IPS-15b (cell line): ENCODE results near the gene LYSMD1.
"Not testable (repeated sequence)": the region's sequence is repeated elsewhere in the genome, so short reads cannot be mapped to it uniquely, and the experiment has no call there.

Source experiments
- H3K27me3 ChIP-seq: one replicate; pipeline ENCODE4 v1.6.1; 2013; ENCODE audit warnings: low read length; ENCODE audit not compliant: control insufficient read depth, insufficient read depth
- H3K36me3 ChIP-seq: one replicate; pipeline ENCODE4 v1.6.1; 2013; ENCODE audit warnings: low read length; ENCODE audit not compliant: control insufficient read depth, insufficient read depth
- H3K4me1 ChIP-seq: one replicate; pipeline ENCODE4 v1.6.1; 2013; ENCODE audit warnings: mild to moderate bottlenecking, low read length; ENCODE audit not compliant: control insufficient read depth, insufficient read depth
- H3K4me3 ChIP-seq: one replicate; pipeline ENCODE4 v1.5.1; 2013; ENCODE audit warnings: low read depth, low read length
- H3K9ac ChIP-seq: one replicate; pipeline ENCODE4 v1.6.1; 2013; ENCODE audit warnings: low read depth, mild to moderate bottlenecking, low read length
- H3K9me3 ChIP-seq: one replicate; pipeline ENCODE4 v1.6.1; 2013; ENCODE audit warnings: mild to moderate bottlenecking, low read length; ENCODE audit not compliant: control insufficient read depth, insufficient read depth

LYSMD1 gene, protein sequence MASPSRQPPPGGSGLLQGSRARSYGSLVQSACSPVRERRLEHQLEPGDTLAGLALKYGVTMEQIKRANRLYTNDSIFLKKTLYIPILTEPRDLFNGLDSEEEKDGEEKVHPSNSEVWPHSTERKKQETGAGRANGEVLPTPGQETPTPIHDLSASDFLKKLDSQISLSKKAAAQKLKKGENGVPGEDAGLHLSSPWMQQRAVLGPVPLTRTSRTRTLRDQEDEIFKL

DNA sequence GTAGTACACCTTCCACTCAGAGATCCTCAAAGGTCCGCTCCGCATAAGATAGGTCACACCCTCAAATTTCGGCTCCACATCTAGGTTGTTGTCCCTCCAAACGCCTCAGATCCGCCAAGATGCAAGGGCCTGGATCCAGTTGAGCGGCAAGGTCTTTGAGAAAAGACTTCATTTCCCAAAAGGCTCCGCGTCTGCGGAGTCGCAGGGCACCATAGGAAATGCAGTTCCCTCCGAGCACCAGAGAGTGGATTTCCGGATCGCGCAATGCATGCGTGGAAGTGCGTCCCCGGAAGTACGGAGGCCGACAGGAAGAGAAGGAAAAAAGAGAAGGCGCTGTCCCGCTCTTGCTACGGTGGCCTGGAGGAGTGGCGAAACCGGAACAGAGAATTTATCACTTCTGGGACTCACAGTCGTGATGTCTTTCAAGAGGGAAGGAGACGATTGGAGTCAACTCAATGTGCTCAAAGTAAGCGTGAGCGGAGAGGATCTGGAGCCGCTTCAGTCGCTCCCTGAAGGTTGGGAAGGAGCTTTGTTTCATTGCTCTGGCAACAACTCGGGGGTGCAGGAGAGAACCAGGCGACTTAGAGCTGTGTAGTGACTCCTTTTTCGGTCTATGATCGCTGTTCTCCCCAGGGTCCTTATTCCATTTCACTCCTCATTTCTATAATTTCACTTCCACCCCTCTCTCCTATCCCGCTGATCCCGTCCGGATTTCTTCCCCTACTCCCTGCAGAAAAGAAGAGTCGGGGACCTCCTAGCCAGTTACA lies at the start of gene LYSMD1, which contains the start of gene SCNM1:
Gene LYSMD1 (minus strand): TSS at position 165 of the 767 bp plus-strand sequence. CDS start 644 bp downstream, outside the sequence.
Gene SCNM1 (plus strand): TSS at position 407 of the 767 bp plus-strand sequence. CDS start 9 bp downstream, at position 416.
- Histone ChIP-seq H3K4me3 (peak within 1 kb of the TSS; percentile 77), H3K27me3 (no peaks in the 10 kb centered on the region), H3K9ac (peak within 1 kb of the TSS; percentile 76), H3K36me3 (peaks cover 9% of the 10 kb centered on the region), H3K4me1 (peaks cover 2% of the 10 kb centered on the region), H3K9me3 (no peaks in the 10 kb centered on the region)

GRCh38 chr1:151213560-151213959 lies 47.9 kb upstream of the LYSMD1 start:
- Histone ChIP-seq H3K9me3 (no peaks in the 10 kb centered on the region), H3K9ac (no peak overlapping the region), H3K36me3 (peaks cover 5% of the 10 kb centered on the region), H3K4me1 (no peaks in the 10 kb centered on the region), H3K27me3 (no peaks in the 10 kb centered on the region), H3K4me3 (no peak overlapping the region)

DNA sequence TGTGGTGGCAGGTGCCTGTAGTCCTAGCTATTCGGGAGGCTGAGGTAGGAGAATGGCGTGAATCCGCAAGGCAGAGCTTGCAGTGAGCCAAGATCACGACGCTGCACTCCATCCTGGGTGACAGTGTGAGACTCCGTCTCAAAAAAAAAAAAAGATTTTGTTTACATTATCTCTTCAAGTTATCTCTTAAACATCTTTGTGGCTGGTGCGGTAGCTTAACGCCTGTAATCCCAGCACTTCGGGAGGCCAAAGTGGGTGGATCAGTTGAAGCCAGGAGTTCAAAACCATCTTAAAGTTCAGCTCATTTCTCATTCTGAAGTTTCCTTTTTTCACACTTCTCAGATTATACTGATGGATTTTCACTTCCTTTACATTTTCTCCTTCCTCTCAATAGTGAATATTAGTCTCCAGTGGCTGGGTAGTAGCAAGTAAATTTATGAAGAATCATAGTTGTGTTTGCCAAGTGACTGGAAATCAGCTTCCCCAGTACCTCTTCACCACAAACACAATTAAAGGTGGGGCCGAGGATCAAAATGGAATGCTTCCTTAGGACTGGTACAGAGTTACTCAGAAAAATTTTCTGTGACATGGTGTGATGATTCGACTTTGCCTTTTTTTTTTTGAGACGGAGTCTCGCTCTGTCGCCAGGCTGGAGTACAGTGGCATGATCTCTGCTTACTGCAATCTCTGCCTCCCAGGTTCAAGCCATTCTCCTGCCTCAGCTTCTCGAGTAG lies 46.4 kb upstream of the LYSMD1 start:
- H3K36me3 ChIP-seq = peaks cover 5% of the 10 kb centered on the region
- H3K9ac ChIP-seq = no peak overlapping the region
- H3K27me3 ChIP-seq = no peaks in the 10 kb centered on the region
- no peaks in the 10 kb centered on the region for H3K9me3 ChIP-seq
- H3K4me3 ChIP-seq = no peak overlapping the region
- H3K4me1 ChIP-seq = no peaks in the 10 kb centered on the region

DNA sequence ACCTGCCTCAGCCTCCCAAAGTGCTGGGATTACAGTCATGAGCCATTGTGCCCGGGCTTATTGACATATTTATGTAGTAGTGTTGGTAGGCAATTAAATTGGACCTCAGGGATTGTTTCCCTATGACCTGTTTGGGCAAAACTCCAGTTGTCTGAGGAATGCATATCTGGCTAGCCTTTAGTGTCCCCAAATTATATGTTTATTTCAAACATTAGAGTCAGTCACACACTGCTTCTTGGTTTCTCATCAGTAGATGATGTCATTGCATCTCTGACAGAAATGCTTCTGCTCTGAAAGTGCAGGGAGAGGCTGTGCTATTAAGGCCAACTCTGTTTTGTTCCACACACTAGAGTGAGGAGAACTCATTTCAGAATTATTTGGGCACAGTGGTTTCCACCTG lies 45.1 kb upstream of the LYSMD1 start:
- H3K4me3 ChIP-seq = no peak overlapping the region
- no peaks in the 10 kb centered on the region for H3K9me3 ChIP-seq
- H3K27me3 ChIP-seq = no peaks in the 10 kb centered on the region
- H3K4me1 ChIP-seq = no peaks in the 10 kb centered on the region
- H3K36me3 ChIP-seq = peaks cover 10% of the 10 kb centered on the region
- no peak overlapping the region for H3K9ac ChIP-seq

DNA sequence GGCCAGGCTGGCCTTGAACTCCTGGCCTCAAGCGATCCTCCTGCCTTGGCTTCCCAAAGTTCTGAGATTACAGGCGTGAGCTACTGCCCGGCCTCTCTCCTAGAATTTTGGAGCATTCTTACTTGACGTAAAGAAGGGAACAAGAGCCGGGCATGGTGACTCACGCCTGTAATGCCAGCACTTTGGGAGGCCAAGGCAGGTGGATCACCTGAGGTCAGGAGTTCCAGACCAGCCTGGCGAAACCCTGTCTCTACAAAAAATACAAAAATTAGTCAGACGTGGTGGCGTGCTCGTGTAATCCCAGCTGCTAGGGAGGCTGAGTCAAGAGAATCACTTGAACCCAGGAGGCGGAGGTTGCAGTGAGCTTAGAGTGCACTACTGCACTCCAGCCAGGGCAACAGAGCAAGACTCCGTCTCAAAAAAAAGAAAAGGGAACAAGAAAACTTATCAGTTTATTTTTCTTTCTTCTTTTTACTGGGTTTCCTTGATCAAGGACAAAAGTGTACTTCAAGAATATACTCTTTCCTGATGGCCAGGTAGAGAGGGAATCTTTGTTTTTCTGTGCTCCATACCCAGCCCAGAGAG lies 39.8 kb upstream of the LYSMD1 start:
- H3K27me3 ChIP-seq, H3K9me3 ChIP-seq, H3K4me1 ChIP-seq, H3K9ac ChIP-seq, H3K4me3 ChIP-seq: not testable (repeated sequence)
- peaks cover 18% of the 10 kb centered on the region for H3K36me3 ChIP-seq

DNA sequence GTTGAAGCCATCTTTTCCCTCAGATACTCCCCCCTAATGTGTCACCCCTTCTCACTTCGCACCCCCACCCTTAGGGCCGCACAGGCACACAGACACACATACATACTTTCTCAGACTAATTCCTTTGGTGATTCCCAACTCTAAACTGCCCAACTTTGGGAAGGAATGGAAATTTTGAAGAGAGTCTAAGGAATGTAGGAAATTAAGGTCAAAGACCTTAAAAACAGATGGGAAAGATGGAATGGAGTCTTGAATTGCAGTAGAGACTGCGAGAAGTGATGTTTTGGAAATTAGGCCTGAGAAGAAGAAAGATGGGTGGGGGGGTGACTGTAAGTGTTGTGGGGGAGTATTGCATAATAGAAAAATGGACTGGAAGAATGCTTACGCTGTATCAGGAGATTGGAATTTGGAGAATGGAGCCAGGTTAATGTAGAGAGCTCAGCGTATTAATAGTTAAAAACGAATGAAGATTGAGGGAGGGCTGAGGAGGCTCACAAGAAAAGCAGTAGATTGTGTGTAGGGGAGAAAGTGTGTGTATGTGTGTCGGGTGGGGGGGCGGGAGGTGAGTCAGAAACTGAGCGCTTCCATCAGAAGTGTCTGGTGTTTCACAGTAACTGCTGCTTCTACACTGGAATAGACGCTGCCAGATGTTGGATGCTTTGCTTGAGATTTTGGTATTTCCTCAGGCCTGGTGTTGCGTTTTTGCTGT lies 34.3 kb upstream of the LYSMD1 start:
- no peaks in the 10 kb centered on the region for H3K4me1 ChIP-seq
- no peaks in the 10 kb centered on the region for H3K9me3 ChIP-seq
- peaks cover 8% of the 10 kb centered on the region for H3K36me3 ChIP-seq
- peak overlapping the region; percentile 88 for H3K4me3 ChIP-seq
- no peaks in the 10 kb centered on the region for H3K27me3 ChIP-seq
- peak overlapping the region; percentile 82 for H3K9ac ChIP-seq

- Histone ChIP-seq H3K36me3 (peaks cover 8% of the 10 kb centered on the region), H3K9me3 (no peaks in the 10 kb centered on the region), H3K4me1 (no peaks in the 10 kb centered on the region)
Observed at GRCh38 chr1:151198254-151199127, 32.8 kb upstream of the LYSMD1 start, which contains the start of gene PIP5K1A. Gene PIP5K1A, plus strand, starts transcription at chr1:151198552. Its CDS starts 445 bp downstream, at chr1:151198997.

GRCh38 chr1:151197863-151198253 lies 32.2 kb upstream of the LYSMD1 start:
- no peaks in the 10 kb centered on the region for H3K9me3 ChIP-seq
- no peak overlapping the region for H3K9ac ChIP-seq
- H3K27me3 ChIP-seq = no peaks in the 10 kb centered on the region
- H3K4me3 ChIP-seq = peak overlapping the region; percentile 88
- no peaks in the 10 kb centered on the region for H3K4me1 ChIP-seq
- peaks cover 2% of the 10 kb centered on the region for H3K36me3 ChIP-seq

More at GRCh38 chr1:151198254-151199127, 32.8 kb upstream of the LYSMD1 start, which contains the start of gene PIP5K1A:
- H3K9ac ChIP-seq = peak within 1 kb of the TSS; percentile 82
- no peaks in the 10 kb centered on the region for H3K27me3 ChIP-seq
- H3K4me3 ChIP-seq = peak within 1 kb of the TSS; percentile 88

DNA sequence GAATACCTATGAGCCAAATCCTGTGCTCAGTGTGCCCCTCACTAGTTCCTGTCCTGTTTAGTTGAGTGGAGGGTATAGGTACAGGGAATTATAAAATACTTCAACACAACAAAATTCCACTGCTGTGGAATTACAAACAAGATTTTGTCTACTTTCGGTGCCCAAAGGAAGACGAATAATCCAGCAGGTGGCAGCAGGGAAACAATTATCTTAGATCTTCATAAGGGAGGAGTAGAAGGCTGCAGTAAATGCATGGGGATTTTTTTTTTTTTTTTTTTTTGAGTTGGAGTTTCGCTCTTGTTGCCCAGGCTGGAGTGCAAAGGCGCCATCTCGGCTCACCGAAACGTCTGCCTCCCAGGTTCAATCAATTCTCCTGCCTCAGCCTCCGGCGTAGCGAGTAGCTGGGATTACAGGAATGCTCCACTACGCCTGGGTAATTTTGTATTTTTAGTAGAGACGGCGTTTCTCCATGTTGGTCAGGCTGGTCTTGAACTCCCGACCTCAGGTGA lies 30.6 kb upstream of the LYSMD1 start:
- Histone ChIP-seq H3K4me1 (no peaks in the 10 kb centered on the region), H3K9me3 (no peaks in the 10 kb centered on the region), H3K4me3 (no peak overlapping the region), H3K36me3 (no peaks in the 10 kb centered on the region), H3K9ac (no peak overlapping the region), H3K27me3 (no peaks in the 10 kb centered on the region)

- H3K4me1 ChIP-seq, H3K27me3 ChIP-seq, H3K36me3 ChIP-seq, H3K9me3 ChIP-seq, H3K4me3 ChIP-seq, H3K9ac ChIP-seq: not testable (repeated sequence)
Observed at GRCh38 chr1:151194894-151195594, 29.3 kb upstream of the LYSMD1 start.
